ENCODE data around the gene FBXW2.

Gene FBXW2

DNA sequence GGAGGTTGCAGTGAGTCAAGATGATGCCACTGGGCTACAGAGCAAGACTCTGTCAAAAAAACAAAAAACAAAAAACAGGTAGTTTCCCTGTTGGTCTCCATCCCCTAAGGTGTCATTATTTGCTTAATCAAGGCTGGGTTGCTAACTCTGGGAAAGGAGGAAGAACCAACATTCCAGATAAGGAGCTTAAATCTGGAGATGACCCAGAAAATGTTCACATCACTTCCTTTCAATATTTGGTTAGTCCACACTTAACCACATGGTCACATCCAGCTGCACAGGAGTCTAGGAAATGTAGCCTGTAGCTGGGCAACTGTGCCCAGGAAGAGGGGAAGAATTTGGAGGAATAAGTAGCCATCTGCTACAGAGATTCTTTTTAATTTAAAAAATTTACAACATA, 53.1 kb downstream of the FBXW2 start:
- DNase-seq, result no peak

DNA sequence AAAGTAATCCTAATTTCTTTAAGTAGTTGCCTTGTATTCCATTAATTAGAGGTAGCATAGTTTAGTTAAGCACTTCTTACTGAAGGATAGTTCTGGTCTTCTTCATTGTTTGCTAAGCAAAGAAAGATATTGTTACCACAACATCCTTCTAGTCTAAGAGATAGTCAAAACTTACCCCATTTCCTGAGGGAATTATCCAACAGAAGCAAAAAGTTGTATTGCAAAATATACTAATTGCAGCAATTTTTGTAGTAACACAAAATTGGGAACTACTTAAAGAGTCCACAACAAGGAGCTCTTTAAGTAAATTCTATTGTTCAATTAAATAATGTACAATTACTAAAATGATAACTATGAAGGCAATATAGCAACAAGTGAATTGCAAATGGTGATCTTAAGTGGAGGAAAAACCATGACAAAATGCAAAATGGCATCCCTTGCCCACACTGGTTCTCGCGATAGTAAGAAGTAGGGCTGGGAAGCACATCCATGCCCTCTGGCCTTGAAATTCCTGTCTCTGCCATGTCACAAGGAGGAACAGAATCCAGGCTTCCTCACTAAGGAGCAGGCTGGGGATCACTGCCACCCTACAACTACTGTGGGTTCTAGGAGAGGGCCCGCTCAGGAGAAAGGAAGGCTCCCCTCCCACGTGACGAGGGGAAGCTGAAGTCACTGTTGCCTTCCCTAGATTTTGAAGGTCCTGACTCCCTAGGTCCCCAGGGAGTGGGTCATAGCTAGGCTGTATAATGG, 55.6 kb downstream of the FBXW2 start:
- DNase-seq, result no peak

DNA sequence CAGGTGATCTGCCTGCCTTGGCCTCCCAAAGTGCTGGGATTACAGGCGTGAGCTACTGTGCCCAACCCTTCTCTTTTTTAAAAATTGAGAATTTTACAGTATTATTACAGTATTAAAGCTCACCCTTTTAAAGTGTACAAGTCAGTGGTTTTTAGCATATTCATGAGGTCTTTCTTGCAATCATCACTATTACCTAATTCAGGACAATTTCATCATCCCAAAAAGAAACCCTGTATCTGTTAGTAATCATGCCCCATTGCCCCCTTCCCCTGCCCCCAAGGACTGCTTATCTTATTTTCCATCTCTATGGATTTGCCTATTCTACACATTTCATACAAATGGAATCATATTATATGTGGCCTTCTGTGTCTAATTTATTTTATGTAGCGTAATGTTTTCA, 56.3 kb downstream of the FBXW2 start:
- no peak for DNase-seq

DNA sequence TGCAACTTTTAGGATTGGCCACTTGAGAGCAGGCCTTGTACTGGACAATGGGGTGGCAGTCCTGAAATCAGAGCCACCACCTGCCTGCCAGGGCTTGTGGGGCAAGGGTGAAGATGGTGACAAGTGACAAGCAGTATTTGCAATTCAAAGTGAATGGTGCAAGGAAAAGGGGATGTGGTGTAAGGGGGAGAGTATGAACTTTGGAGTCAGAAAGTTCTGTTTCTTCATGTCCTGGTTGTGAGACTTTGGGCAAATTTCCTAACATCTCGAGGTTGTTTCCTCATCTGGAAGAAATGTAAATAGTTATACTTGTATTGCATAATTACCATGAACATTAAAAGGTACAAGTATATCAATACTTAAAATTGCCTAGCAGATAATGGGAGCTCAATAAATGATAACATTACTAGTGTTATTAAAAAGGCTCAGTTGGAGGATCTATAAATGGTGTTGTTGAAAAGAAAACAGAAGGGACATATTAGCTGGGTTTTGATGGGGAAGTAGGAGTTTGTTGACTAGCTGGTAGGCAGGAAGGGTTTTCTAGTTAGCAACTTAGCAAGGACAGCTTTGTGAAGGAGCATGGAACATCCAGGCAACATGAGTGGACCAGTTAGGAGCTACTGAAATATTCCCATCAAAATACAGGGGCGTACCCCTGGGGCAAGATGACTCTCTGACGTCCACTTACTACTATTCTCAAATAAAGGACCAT, 57.6 kb downstream of the FBXW2 start:
- DNase-seq, result no peak

DNA sequence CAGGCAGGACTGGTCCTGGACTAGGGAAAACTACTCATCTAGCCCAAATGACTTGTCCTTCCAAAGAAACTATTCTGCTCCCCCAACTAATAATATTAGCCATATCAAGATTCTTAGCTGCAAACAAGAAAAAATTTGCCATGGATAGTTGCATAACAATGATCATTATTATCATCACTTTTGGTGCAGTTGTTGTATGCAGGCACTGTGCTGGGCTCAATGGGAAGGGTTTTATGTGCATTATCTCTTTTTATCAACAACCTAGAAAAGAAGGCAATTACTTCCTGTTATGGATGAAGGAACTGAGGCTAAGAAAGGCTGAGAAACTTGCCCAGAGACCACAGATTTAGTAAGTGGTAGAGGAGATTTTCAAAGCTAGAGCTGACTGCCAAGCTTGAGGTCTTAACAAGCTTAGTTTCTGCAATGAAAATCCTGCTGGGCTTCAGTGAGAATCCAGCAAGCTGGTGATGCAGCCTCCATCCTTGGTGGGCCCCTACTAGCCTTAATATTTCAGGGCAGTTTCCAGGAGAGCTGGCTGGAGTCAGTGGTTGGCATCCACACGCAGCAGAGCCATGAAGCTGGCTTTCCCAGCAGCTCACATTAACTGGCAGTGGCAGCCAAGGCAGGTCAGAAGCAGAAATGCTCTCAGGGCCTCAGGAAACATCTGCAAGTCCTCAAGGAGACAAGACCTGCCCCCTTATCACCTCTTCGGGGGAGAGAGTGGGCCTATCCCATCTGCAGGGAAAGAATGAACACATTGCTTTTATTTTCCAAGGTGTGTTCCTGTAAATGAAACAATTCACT, 58.4 kb downstream of the FBXW2 start:
- no peak for DNase-seq

DNA sequence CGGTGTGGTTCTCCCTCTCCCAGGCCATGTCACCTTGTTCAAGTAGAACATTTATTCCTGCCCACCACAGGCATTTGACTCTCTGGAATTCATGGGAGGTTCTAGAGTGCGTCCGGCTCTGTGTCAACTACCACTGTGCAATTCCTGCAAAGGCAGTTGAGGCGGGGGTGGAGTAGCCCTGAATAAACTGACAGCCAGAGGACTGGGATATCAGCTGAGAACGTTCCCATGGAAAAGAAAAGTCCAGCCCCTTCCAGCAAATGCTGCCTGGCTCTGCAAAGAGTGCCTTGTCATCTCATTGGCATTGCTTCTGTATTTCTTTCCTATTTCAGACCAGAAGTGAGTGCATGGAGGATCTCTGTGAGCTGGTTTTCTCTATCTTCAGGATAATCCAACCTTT, 60.0 kb downstream of the FBXW2 start:
- DNase-seq, result no peak

DNA sequence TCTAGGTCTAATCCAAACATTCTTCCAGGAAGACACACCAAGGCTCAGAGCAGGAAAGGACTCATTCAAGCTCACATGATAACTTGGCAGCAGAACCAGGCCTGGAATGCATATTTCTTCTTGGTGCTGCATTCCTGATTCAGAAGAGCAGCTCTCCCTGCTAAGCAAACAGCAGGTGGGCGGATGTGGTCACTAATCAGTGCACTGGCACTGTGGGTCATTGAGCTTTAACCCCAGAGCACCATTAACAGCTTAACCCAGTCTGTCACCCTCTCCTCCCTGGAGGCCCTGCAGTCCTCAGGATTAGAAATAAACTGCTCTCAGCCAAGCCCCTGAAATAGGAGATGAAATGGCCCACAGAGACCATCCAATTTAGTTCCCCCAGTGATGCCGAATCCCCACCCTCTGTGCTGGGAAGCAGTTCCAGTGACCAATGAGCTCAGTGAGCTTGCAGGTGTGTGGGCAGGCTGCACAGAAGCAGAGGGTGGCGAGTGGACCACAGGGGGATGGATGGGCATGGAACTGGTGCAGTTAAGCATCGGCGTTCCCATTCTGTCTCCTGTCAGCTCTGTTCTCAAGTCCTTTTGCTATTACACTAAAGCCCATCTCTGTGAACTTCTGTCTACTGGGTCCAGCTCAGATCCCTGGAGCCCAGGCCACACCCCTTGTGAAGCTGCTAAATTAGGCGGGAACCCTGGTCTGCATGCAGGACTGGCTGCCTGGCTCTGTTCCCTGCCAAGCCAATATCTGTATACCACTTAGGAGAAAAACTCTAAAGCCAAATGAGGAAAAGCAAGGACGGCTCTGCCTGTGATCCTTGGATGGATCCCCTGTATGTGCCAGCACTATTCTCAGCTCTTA, 62.3 kb downstream of the FBXW2 start:
- DNase-seq, result no peak

DNA sequence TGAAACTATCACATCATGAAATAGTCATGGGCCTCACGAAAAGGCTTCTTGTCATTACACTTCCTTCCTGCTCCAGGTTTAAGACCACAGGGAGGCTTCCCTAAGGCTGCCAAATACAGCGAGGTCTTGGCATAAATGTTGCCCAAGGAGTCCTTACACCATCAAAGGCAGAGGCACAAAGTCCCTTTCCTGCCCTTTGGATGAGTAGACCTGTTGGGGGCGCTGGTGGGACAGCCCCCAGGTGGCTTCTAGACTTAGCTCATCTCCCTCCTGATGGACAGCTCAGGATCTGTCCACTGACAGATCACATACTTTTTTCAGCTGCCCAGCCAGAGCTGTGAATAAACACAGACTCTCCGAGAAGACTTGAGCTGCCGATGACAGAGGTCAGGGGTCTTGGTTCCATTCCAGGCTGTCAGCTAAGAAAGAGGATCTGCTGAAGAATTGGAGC, 63.4 kb downstream of the FBXW2 start:
- no peak for DNase-seq

DNA sequence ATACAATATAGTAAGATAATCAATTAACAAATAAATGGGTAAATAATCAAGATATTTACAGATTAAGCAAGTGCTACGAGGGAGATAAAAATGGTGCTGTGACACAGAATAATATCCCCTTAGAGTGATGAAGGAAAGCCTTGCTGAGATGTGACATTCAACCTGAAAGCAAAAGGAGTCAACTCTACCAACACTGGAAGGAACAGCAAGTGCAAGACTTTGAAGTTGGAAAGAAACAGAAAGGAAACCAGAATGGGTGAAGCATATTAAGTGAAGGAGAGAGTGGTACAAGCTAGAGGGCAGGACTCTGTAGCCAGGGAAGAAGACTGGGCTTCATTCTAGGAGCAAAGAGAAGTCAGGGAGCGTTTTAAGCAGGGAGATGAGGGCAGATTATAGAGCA, 66.7 kb downstream of the FBXW2 start:
- no peak for DNase-seq

DNA sequence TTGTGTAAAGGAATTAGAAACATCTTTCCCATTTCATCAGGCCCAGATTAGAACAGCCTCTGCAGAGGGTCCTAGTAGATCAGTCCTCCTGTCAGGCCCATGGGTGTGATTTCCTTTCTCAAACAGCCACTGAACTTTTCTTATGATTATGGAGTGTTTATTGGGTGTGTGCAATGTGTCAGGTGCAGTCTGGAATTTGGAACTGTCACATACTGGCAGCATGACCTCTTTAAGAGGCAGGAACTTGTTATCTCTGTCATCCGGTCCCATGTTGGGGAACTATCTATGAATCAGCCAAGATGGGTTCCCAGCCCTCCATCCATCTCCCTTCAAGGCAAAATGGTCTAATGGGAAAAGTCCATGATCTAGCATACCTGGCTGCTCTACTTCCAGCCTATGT, 67.3 kb downstream of the FBXW2 start:
- DNase-seq, result no peak

DNA sequence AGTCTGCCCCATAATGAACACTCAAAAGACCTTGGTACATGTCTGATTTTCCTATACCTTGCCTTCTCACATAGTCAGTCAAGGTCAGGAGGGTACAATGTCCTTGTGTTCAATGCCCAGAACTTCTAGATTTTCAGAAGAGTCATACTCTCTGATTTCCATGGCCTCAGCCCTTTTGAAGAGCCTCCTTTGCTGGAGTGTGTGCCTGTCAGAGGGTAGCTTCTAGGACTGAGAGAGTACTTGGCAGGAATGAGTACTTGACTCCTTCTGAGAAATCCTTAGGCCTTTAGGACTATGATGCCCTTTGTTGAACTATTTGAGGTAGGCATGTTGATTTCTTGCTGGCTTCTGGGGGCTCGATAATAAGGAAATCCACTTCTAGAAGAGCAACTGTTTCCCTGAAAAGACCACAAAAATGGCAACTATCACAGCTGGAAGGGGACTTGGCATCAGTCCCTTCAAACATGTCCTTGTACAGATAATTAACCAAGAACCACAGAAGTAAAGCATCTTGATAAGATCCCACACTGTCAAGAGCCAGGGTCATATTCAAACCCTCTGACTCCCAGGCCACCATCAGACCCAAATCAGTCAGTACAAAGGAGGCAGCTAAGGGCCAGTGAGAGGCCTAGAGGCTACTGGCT, 68.3 kb downstream of the FBXW2 start:
- no peak for DNase-seq

DNA sequence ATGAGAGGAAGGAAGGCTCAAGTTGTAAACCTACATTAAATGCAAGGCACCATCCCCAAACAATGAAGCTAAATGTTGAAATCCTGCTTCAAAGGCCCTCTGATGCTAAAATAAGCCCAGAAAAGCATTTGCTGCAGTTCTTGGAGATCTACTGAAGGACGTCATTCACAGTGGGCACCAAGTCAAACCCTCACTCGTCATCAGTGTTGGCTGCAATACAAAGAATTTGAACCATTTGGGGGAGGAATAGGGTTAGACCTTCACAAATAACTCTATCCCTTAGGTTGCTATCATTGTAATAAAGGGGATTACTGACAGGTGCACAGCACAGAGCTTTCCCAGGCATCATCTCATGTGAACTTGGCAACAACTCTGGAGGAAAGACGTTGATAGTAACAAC, 69.7 kb downstream of the FBXW2 start:
- no peak for DNase-seq

DNA sequence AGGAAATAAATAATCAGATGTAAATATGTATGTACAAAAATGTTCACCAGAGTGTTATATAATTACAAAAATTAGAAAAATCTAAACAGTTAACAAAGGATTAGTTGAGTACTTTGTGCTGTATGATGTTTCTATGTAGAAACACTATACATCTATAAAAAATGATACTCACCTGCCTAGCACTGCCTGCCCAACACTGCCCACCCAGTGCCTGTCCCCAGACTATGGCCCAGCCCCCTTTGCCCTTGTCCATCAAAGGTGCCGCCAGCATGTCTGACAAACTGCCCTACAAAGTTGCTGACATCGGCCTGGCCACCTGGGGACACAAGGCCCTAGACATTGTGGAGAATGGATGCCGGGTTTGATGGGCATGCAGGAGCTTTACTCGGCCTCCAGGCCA, 72.8 kb downstream of the FBXW2 start:
- DNase-seq, result no peak

DNA sequence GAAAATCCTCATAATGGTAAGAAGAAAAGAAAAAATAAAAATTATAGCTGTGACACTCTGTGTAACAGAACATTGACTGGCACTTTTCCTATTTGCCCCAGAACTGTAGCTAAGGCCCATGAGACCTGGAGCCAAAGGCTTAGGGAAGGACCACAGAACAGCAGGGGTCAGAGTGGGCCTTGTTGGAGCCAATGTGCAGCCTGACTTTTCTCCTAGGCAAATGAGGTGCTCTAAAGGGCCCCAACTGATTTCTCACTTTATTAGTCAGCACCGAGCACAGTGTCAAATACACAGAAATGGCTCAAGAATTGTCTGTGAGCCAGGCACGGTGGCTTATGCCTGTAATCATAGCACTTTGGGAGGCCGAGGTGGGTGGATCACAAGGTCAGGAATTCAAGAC, 74.9 kb downstream of the FBXW2 start:
- DNase-seq, result no peak

DNA sequence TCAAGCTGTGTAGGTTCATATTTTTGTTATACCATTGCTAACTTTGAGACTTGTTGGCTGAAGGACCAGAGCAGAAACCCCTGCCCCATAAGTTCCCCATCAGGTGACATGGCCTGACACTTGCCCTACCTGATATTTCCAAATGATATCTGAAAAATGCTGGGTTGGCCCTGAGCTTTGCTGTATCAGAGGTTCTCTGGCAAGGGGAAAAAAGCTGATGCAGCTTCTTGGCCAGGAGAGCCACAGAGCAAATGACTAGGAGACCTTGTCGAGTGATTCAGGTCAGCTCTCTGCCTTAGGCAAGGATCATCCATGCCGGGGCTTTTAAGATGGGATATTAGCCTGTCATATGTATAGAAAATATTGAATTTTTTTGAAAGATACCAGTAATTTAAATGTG, 76.0 kb downstream of the FBXW2 start:
- DNase-seq, result no peak

DNA sequence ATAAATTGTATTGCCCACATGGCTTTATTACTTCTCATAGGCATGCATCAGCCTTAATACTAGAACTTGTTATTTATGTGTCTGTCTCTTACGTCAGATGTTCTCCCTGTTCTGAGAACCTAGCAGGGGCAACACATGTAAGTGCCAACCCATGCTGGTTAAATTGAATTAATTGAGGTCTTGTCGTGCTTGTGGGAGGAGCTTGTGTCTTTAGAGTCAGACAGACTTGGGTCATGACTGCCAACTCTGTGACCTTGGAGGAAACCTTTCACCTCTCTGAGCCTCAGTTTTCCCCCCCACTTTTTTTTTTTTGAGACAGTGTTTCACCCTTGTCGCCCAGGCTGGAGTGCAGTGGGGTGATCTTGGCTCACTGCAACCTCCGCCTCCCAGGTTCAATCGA, 76.7 kb downstream of the FBXW2 start:
- DNase-seq, result no peak

DNA sequence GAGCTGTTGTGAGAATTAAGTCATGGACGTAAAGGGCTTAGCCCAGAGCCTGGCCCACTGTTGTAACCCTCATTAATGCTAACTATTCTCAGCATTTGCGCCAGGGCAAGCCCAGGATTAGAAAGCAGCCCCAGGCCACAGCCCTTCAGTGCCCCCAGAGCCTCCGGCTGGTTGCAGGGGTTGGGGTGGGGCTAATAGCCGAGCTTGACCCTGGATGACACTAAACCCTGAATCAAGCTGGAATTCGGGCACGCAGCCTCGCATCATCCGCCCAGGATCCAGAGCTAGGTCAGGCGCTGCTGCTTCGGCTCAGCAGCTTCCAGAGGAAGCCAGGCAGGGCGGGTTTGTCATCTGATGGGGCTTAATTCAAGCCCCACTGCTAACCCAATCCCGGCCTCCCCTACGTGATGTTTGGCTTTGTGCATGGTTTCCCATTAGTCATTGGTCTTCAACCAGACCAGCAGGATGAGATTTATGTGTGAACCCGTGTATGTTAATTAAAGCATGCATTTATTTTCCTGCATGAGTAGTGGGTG, 77.8 kb downstream of the FBXW2 start:
- no peak for DNase-seq

DNA sequence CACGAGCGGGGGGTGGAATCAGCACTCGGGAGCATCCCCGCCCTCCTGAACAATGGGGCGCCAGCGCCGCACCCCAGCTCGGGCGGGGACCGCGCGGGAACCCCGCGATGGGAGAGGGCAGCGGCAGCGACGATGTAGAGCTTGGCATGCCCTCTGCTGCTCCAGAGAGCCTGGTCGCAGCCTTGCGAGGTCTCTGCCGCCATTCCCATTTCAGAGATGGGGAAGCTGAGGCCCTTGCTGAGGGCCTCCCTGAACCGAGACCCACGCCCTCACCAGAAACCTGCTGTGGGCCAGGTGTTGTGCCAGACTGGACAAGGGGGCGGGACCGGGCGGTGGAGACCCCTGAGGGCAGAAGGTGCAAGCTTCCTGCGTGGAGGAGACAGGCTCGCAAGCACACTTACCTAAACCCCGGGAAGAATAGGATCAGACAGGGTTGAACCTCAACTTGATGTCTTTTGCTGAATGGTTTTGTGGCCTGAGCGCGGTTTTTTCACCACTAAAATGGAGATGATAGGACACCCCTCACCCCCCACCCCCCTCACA, 78.3 kb downstream of the FBXW2 start:
- DNase-seq, result no peak

DNA sequence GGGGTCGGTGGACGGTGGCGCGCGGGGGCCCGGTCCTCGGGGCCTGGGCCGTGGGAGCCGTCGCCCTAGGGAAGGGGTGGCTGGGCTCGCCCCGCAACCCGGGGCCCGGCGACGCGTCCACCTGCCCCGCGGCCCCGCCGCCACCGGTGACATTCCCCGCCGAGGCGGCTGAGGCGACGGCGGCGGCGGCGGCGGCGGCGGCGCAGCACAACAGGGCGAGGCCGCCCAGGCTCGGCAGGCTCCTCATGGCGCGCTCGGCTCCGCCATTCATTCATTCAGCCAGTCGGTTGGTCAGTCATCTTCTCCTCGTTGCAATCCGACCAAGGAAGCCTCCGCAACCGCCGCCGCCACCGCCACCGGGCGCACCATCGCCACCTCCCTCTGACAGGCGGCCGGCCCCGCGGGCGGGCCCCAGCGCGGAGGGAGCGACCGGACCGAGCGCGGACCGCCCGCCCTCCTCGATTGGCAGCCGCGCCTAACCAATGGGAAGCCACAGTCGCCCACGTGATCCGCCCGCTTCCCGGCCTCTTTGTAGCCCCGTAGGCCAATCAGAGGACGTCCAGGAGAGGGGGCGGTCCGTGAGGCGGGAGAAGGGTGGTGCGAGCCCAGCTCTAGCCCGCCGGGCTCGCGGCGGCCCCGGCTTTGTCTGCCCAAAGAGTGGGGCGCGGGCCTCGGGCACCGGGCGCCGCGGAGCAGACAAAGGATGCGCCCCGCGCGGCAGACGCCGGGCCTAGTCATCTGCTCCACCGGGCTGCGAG, 78.9 kb downstream of the FBXW2 start, which contains the start of gene MEGF9:
Gene MEGF9, minus strand, starts transcription at position 383 of the 758 bp plus-strand sequence. Its CDS starts 112 bp downstream, at position 271.
- peak; percentile 98 for DNase-seq

DNA sequence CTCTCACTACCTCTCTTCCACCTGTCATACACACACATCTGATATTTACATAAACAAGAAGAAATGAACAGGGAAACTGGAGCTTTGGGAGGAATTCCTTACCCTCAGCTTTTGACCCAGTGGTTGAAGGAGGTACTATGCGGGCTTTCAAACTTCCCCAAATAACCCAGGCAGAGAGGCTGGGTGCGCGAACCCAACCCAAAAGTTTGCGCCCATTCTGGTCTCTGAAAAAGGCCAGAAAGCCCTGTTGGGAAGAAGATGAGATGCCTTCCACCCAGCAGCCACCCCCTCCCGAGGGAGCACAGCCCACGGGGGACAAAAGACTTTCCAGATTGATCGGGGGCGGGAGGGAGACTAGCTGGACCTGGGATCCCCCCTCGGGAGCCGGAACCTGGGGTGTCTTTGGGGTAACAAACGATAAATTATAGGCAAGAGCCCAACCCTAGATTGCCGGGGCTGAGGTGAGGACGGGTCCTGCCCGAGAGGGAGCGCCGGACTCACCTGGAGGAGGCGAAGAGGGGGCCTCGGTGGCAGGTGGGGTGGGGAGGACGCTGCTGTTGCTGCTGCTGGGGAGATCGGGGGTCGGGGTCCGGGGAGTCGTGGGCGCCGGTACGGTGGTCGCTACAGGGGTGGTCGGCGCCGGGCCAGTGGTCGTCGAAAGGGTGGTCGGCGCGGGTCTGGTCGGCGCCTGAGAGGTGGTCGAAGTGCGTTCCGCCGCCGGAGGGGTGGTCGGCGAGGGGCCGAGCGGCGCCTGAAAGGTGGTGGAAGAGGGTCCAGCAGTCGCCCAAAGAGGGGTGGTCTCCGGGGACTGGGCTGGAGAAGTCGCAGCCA, 79.7 kb downstream of the FBXW2 start:
- no peak for DNase-seq

Data from NCI-H2081 (cell line).